K562 (cell line): ENCODE results near the gene CD52. TPM values are rescaled to one million over a fixed set of nuclear protein-coding genes. Genes with fewer than 3 reads are reported as not detected.

ENCODE experiments used
- CCNT2 ChIP-seq: IDR thresholded peaks from 2 replicates; pipeline ENCODE4 v1.6.1; 2011; ENCODE audit warnings: borderline replicate concordance, low read depth, mild to moderate bottlenecking, moderate library complexity, mixed read lengths, low read length; ENCODE audit not compliant: insufficient read length; ENCODE audit errors: extremely low read depth
- GATAD2A ChIP-seq: fragments of 450-650 bp; IDR thresholded peaks from 2 replicates; pipeline ENCODE4 v1.6.1; 2017
- HNRNPH1 ChIP-seq: fragments of 200-400 bp; formaldehyde crosslinking; optimal IDR thresholded peaks from 2 replicates; pipeline ENCODE3; 2017; ENCODE audit warnings: low read depth, mild to moderate bottlenecking, low read length, moderate library complexity
- RUNX1 ChIP-seq: sonication (generic); IDR thresholded peaks from 2 replicates; pipeline ENCODE4 v1.6.1; 2016; ENCODE audit warnings: antibody characterized with exemption, low read depth
- ZBTB9 ChIP-seq: fragments of 450-650 bp; formaldehyde crosslinking; IDR thresholded peaks from 2 replicates; pipeline ENCODE4 v1.4.0; 2020; ENCODE audit warnings: mild to moderate bottlenecking, moderate library complexity
- ZNF316 ChIP-seq: fragments of 450-650 bp; IDR thresholded peaks from 2 replicates; pipeline ENCODE4 v1.6.1; 2016
- polyA plus RNA-seq, 8 experiments: library from polyadenylated mRNA; depleted of rRNA in 4 of 8; stranded (reverse) in 5 of 8; unstranded in 3 of 8; fragments of >200 nt; fragmentation: Nextera tagmentation in 2 of 8; fragmentation: Illumina TruSeq in 1 of 8; extraction: Ambion mirVana in 2 of 8; extraction: Trizol in 1 of 8; gene quantifications; 2 replicates each; pipeline versions ENCODE4 v1.2.1 to v1.2.3, GENCODE V29; 2011 to 2014; ENCODE audit warnings: inconsistent platforms in 1 of 8, missing spikeins in 1 of 8
- total RNA-seq, 7 experiments: library from RNA; depleted of rRNA in 6 of 7; stranded (reverse); fragments of >200 nt in 6 of 7; fragmentation: Illumina TruSeq in 2 of 7; extraction: Trizol in 2 of 7; gene quantifications; 2 replicates each; pipeline versions ENCODE4 v1.2.1 to v1.2.3, GENCODE V29; 2011 to 2021; ENCODE audit warnings: low replicate concordance in 1 of 7
- TF ChIP-seq, protein P1 (sequence below), 2 experiments: fragments of 450-650 bp in 1 of 2; sonication (generic) in 1 of 2; formaldehyde crosslinking in 1 of 2; IDR thresholded peaks; 2 replicates each; pipeline versions ENCODE4 v1.7.1 to v1.9.0; 2016 to 2022; ENCODE audit warnings: inconsistent platforms in 1 of 2, mild to moderate bottlenecking in 1 of 2, missing genetic modification reagents in 1 of 2
- TF ChIP-seq, protein P2 (sequence below): fragments of 250-450 bp; sonication (Bioruptor Pico); IDR thresholded peaks from 2 replicates; pipeline ENCODE4 v1.5.0; 2020; ENCODE audit warnings: mild to moderate bottlenecking
- TF ChIP-seq, protein P3 (sequence below): sonication (generic); formaldehyde crosslinking; IDR thresholded peaks from 2 replicates; pipeline ENCODE4 v1.8.0; 2022; ENCODE audit warnings: mild to moderate bottlenecking, missing genetic modification reagents

CD52 gene
- total and polyA plus RNA-seq, 9 of the 15 experiments (the other 6 are each of a cell fraction or from before 2014, with no cell fraction given) = 34.9 to 488 (median 173) TPM

DNA sequence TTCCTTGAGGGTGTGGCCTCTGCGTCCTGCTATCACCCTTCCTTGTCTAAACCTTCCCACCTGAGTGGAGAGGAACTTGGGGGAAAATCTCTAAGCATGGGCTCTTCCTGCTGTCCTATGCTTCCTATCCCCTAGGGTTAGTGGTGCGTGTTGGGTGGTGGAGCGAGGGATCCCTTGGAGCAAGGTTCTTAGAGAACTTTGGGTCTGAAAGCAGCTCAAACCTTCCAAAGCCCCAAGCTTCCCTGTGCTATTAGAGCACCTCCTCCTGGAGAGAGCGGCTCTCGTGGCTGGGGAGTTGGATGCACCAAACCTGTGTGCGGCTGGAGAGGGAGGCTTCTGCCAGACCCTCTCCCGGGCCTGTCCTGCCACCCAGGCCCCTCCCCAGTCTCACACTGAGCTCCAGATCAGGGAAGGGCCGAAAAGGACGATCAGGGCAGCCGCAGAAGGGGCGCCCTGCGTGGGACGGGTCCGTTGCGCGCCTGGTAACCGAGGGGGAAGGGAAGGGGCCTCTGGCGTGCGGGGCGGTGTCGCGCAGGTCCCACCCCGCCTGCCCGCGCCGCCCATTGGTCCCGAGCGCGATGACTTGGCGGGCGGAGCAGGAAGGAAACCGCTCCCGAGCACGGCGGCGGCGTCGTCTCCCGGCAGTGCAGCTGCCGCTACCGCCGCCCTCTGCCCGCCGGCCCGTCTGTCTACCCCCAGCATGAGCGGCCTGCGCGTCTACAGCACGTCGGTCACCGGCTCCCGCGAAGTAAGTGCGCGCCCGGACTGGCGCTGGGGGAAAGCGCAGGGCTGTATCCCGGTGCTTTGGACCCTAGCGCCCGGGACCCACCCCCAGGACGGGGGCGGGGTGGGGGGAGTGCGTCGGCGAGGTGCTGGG, 38.1 kb upstream of the CD52 start, which contains the start of gene SH3BGRL3 (continued):
- TF ChIP-seq ZBTB9 (CRISPR knock-in tag) (peak; percentile 85; the same call in 1 of the 2 replicates), RUNX1 (no peak; the same call in 1 of the 2 replicates), CCNT2 (peak; percentile 92), GATAD2A (peak; percentile 38; the same call in 1 of the 2 replicates), ZNF316 (no peak), HNRNPH1 (no peak)
- TF ChIP-seq, protein P1, sequence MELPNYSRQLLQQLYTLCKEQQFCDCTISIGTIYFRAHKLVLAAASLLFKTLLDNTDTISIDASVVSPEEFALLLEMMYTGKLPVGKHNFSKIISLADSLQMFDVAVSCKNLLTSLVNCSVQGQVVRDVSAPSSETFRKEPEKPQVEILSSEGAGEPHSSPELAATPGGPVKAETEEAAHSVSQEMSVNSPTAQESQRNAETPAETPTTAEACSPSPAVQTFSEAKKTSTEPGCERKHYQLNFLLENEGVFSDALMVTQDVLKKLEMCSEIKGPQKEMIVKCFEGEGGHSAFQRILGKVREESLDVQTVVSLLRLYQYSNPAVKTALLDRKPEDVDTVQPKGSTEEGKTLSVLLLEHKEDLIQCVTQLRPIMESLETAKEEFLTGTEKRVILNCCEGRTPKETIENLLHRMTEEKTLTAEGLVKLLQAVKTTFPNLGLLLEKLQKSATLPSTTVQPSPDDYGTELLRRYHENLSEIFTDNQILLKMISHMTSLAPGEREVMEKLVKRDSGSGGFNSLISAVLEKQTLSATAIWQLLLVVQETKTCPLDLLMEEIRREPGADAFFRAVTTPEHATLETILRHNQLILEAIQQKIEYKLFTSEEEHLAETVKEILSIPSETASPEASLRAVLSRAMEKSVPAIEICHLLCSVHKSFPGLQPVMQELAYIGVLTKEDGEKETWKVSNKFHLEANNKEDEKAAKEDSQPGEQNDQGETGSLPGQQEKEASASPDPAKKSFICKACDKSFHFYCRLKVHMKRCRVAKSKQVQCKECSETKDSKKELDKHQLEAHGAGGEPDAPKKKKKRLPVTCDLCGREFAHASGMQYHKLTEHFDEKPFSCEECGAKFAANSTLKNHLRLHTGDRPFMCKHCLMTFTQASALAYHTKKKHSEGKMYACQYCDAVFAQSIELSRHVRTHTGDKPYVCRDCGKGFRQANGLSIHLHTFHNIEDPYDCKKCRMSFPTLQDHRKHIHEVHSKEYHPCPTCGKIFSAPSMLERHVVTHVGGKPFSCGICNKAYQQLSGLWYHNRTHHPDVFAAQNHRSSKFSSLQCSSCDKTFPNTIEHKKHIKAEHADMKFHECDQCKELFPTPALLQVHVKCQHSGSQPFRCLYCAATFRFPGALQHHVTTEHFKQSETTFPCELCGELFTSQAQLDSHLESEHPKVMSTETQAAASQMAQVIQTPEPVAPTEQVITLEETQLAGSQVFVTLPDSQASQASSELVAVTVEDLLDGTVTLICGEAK (IDR thresholded peaks at IDR 0.05) = 0 out of 2 replicates have a peak, but pooled peaks have one; percentile 8
- TF ChIP-seq, protein P1 (CRISPR knock-in tag; IDR thresholded peaks at IDR 0.05) = no peak
- TF ChIP-seq, protein P2, sequence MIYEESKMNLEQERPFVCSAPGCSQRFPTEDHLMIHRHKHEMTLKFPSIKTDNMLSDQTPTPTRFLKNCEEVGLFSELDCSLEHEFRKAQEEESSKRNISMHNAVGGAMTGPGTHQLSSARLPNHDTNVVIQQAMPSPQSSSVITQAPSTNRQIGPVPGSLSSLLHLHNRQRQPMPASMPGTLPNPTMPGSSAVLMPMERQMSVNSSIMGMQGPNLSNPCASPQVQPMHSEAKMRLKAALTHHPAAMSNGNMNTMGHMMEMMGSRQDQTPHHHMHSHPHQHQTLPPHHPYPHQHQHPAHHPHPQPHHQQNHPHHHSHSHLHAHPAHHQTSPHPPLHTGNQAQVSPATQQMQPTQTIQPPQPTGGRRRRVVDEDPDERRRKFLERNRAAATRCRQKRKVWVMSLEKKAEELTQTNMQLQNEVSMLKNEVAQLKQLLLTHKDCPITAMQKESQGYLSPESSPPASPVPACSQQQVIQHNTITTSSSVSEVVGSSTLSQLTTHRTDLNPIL (CRISPR knock-in tag) = 0 out of 2 replicates have a peak, but pooled peaks have one; percentile 12
- TF ChIP-seq, protein P3, sequence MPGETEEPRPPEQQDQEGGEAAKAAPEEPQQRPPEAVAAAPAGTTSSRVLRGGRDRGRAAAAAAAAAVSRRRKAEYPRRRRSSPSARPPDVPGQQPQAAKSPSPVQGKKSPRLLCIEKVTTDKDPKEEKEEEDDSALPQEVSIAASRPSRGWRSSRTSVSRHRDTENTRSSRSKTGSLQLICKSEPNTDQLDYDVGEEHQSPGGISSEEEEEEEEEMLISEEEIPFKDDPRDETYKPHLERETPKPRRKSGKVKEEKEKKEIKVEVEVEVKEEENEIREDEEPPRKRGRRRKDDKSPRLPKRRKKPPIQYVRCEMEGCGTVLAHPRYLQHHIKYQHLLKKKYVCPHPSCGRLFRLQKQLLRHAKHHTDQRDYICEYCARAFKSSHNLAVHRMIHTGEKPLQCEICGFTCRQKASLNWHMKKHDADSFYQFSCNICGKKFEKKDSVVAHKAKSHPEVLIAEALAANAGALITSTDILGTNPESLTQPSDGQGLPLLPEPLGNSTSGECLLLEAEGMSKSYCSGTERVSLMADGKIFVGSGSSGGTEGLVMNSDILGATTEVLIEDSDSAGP (CRISPR knock-in tag) = no peak
